Measurements from ENCODE around the gene RGMB. TPM values are rescaled to one million over a fixed set of nuclear protein-coding genes. Genes with fewer than 3 reads are reported as not detected.
A peak's percentile ranks its signal among the peaks of the same experiment; 100 is the strongest.

The RGMB gene
- total RNA-seq, 1 donor from 2014 or later, result 24.5 TPM

GRCh38 chr5:98771382-98772109 lies 1.9 kb upstream of the RGMB start:
- peaks cover 9% of the 10 kb centered on the region for H3K36me3 Mint-ChIP-seq (ENCODE audit: low read depth, unreplicated experiment)
- TF ChIP-seq CTCF (IDR thresholded peaks at IDR 0.05; ENCODE audit: unreplicated experiment), result peak; percentile 84
- H3K4me3 Mint-ChIP-seq (ENCODE audit: unreplicated experiment), result peak overlapping the region; percentile 95
- H3K27ac Mint-ChIP-seq (ENCODE audit: unreplicated experiment), result peak overlapping the region; percentile 61
- peaks cover 36% of the 10 kb centered on the region for H3K4me1 Mint-ChIP-seq (ENCODE audit: unreplicated experiment)
- H3K27me3 Mint-ChIP-seq (ENCODE audit: unreplicated experiment), result peaks cover 21% of the 10 kb centered on the region
- no peaks in the 10 kb centered on the region for H3K9me3 Mint-ChIP-seq (ENCODE audit: unreplicated experiment)
- DNase-seq (ENCODE audit: low spot score), result peak; percentile 68

GRCh38 chr5:98772415-98773213 lies 849 bp upstream of the RGMB start:
- no peak for TF ChIP-seq CTCF (IDR thresholded peaks at IDR 0.05; ENCODE audit: unreplicated experiment)
- peak overlapping the region; percentile 93 for H3K27ac Mint-ChIP-seq (ENCODE audit: unreplicated experiment)
- peak; percentile 46 for DNase-seq (ENCODE audit: low spot score)
- H3K36me3 Mint-ChIP-seq (ENCODE audit: low read depth, unreplicated experiment), result peaks cover 10% of the 10 kb centered on the region
- H3K4me3 Mint-ChIP-seq (ENCODE audit: unreplicated experiment), result peak overlapping the region; percentile 92
- peaks cover 34% of the 10 kb centered on the region for H3K4me1 Mint-ChIP-seq (ENCODE audit: unreplicated experiment)
- H3K9me3 Mint-ChIP-seq (ENCODE audit: unreplicated experiment), result no peaks in the 10 kb centered on the region
- peaks cover 18% of the 10 kb centered on the region for H3K27me3 Mint-ChIP-seq (ENCODE audit: unreplicated experiment)

- no peak for TF ChIP-seq CTCF (IDR thresholded peaks at IDR 0.05; ENCODE audit: unreplicated experiment)
- peak overlapping the region; percentile 92 for H3K4me3 Mint-ChIP-seq (ENCODE audit: unreplicated experiment)
- H3K27me3 Mint-ChIP-seq (ENCODE audit: unreplicated experiment), result peaks cover 18% of the 10 kb centered on the region
- H3K4me1 Mint-ChIP-seq (ENCODE audit: unreplicated experiment), result peaks cover 34% of the 10 kb centered on the region
- H3K9me3 Mint-ChIP-seq (ENCODE audit: unreplicated experiment), result no peaks in the 10 kb centered on the region
- no peak for DNase-seq (ENCODE audit: low spot score)
- H3K36me3 Mint-ChIP-seq (ENCODE audit: low read depth, unreplicated experiment), result peaks cover 10% of the 10 kb centered on the region
- H3K27ac Mint-ChIP-seq (ENCODE audit: unreplicated experiment), result peak overlapping the region; percentile 93
Observed at GRCh38 chr5:98773214-98773463, 324 bp upstream of the RGMB start.

GRCh38 chr5:98774192-98775033 lies 950 bp downstream of the RGMB start:
- Mint-ChIP-seq H3K9me3 (ENCODE audit: unreplicated experiment) (no peaks in the 10 kb centered on the region), H3K36me3 (ENCODE audit: low read depth, unreplicated experiment) (peaks cover 10% of the 10 kb centered on the region), H3K27me3 (ENCODE audit: unreplicated experiment) (peaks cover 18% of the 10 kb centered on the region), H3K4me3 (ENCODE audit: unreplicated experiment) (peak overlapping the region; percentile 99), H3K27ac (ENCODE audit: unreplicated experiment) (peak overlapping the region; percentile 96), H3K4me1 (ENCODE audit: unreplicated experiment) (peaks cover 33% of the 10 kb centered on the region)
- DNase-seq (ENCODE audit: low spot score), result peak; percentile 63
- TF ChIP-seq CTCF (IDR thresholded peaks at IDR 0.05; ENCODE audit: unreplicated experiment), result no peak
